C4-2B (cell line): Measurements from ENCODE around the gene FOXL3.

ENCODE experiments used
- ZFX ChIP-seq: fragments of 450-650 bp; IDR thresholded peaks from 2 replicates; pipeline ENCODE4 v1.6.1; 2017
- TF ChIP-seq, protein P1 (sequence below): fragments of 450-650 bp; conservative IDR thresholded peaks from 2 replicates; pipeline ENCODE4 v1.5.1; 2017; ENCODE audit warnings: mild to moderate bottlenecking

DNA sequence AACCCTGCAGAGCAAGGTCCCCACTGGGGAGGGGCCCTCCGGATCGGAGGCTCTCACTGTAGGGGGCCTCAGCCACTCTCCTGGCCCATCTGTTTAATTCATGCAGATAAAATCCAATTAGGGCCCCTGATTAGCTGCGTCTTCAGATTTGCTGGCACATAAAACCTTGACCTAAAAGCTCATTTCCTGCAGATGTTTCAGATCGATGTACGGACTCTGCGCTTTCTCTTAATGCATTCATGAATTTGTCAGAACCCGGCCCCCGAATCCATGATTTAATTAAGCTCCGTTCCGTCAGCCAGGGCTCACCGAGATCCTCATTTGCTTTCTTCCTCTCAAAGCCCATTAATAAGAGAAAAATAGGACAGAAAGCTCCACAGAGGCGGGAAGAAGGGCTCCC is 40.0 kb upstream of the FOXL3 start:
- TF ChIP-seq, protein P1, sequence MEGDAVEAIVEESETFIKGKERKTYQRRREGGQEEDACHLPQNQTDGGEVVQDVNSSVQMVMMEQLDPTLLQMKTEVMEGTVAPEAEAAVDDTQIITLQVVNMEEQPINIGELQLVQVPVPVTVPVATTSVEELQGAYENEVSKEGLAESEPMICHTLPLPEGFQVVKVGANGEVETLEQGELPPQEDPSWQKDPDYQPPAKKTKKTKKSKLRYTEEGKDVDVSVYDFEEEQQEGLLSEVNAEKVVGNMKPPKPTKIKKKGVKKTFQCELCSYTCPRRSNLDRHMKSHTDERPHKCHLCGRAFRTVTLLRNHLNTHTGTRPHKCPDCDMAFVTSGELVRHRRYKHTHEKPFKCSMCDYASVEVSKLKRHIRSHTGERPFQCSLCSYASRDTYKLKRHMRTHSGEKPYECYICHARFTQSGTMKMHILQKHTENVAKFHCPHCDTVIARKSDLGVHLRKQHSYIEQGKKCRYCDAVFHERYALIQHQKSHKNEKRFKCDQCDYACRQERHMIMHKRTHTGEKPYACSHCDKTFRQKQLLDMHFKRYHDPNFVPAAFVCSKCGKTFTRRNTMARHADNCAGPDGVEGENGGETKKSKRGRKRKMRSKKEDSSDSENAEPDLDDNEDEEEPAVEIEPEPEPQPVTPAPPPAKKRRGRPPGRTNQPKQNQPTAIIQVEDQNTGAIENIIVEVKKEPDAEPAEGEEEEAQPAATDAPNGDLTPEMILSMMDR, result no peak
- no peak for TF ChIP-seq ZFX
